GM12872 (cell line): ENCODE results near the gene TFEB.

Experiments
- TF ChIP-seq, protein P1 (sequence below): IDR thresholded peaks from 3 replicates; pipeline ENCODE4 v1.5.1; 2011; ENCODE audit warnings: low read depth, mild to moderate bottlenecking, low read length, moderate library complexity; ENCODE audit not compliant: insufficient read depth

The TFEB gene

DNA sequence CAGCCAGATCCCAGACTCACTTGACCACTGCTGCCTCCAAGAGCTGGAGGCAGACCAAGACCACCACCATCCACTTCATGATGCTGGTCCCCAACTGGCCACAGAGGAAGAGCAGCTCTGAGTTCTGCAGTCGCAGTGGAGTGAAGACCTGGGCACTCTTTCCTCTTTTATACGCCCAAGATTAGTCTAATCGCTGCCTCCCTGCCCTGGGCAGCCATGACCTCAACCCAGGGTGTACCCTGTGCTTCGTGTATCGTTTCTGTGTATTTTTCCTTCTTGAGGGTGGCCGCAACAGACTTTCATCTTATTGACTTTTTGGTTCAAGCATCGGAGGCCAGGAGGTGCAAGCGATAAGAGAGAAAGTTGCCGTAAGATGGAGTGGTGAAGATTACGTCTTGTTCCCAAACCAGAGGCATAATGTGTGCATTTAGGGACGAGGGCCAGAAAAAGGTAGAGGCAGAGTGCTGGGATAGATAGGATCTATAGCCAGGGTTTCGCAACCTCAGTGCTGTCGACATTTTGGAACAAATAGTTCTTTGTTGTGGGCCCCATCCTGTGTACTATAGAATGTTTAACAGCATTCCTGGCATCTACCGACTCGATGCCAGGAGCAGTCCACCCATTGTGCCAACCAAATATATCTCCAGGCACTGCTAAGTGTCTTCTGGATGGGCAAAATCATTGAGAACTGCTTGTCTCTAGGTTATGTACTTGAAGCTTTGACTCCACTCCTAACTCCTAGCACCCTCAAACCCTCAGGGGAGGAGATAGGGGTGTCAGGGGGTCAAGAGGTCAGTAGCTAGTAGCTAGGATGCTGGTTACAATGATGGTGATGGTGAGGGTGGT, 12.1 kb upstream of the TFEB start, which contains the start of gene PGC:
PGC (minus strand) TSS at position 142 of the 846 bp plus-strand sequence; CDS start at position 79, 63 bp downstream.
- TF ChIP-seq, protein P1, sequence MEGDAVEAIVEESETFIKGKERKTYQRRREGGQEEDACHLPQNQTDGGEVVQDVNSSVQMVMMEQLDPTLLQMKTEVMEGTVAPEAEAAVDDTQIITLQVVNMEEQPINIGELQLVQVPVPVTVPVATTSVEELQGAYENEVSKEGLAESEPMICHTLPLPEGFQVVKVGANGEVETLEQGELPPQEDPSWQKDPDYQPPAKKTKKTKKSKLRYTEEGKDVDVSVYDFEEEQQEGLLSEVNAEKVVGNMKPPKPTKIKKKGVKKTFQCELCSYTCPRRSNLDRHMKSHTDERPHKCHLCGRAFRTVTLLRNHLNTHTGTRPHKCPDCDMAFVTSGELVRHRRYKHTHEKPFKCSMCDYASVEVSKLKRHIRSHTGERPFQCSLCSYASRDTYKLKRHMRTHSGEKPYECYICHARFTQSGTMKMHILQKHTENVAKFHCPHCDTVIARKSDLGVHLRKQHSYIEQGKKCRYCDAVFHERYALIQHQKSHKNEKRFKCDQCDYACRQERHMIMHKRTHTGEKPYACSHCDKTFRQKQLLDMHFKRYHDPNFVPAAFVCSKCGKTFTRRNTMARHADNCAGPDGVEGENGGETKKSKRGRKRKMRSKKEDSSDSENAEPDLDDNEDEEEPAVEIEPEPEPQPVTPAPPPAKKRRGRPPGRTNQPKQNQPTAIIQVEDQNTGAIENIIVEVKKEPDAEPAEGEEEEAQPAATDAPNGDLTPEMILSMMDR = no peak

DNA sequence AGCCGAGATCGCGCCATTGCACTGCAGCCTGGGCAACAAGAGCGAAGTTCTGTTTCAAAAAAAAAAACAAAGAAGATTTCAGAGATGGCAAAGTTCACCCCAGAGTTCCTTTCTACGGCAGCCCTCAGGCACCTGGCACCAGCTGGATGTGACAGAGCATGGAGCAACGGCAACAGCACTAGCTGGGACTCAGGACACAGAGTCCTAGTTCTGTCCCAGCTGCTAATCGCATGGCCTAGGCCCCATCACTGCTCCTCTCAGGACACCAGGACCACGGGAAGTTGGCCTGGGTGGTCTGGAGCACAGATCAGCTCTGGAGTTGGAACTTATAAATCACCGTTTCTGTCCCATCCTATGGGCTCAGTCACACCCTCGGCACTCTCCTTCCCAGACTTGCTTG, 10.7 kb upstream of the TFEB start:
- TF ChIP-seq, protein P1 = no peak

DNA sequence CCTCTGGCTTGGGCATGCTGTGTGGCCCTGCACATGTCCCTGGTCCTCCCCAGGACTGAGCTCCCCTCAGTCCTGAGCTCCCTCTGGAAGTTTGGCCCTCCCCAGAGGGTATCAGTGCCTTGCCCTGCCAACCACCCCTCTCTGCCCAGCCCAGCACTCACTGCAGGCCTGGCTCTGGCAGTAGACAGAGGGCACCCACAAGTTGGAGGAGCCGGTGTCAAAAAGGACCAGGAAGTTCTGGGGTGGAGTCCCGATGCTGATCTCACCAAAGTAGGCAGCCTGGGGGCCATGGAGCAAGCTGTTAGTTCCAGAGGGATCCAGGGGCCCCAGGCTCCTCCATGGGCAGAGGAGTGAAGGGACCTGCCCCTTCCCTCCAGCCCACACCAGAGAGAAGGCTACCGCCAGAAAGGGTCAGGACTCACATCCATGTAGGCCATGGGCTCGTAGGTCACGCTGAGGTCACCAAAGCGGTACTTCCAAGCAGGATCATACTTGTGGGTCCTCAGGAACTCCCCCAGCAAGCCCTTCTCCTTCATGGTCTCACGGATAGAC, 8.9 kb upstream of the TFEB start:
- TF ChIP-seq, protein P1 = no peak

DNA sequence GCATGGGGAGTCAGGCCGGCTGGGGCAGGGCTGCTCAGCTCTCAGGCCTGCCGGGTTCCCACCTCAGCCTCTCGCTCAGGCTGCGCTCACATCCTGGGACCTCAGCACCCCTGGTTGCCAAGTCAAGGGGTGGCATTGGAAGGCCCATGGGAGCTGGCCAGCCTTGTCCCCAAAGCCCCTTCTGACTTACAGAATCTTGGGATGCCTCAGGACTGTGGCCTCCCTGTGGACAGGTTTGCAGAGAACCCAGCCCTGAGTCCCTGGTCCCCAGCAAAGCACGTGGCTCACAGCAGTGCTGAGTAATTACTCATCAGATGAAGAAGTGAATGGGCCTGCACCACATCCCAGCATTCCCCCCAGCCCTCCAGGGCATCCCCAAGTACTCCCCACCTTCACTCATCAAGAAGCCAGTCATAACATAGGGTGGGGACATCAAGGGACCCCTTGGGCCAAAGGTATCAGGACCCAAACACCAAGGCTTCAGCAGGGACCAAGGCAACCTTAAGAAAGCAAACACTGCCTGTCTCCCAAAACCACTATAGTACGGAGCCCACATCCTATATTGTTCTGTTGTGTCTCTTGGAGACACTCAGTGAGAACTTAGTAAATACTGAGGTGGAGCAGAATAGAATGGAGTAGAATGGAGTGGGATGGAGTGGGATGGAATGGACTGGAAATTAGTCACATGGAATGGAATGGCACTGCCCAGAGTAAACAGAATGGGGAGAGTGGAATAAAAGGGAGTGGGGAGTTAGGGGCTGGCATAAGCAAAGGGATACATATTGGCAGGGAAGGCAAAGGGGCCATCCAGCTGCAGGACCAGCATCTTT, 8.2 kb upstream of the TFEB start:
- TF ChIP-seq, protein P1 = no peak

DNA sequence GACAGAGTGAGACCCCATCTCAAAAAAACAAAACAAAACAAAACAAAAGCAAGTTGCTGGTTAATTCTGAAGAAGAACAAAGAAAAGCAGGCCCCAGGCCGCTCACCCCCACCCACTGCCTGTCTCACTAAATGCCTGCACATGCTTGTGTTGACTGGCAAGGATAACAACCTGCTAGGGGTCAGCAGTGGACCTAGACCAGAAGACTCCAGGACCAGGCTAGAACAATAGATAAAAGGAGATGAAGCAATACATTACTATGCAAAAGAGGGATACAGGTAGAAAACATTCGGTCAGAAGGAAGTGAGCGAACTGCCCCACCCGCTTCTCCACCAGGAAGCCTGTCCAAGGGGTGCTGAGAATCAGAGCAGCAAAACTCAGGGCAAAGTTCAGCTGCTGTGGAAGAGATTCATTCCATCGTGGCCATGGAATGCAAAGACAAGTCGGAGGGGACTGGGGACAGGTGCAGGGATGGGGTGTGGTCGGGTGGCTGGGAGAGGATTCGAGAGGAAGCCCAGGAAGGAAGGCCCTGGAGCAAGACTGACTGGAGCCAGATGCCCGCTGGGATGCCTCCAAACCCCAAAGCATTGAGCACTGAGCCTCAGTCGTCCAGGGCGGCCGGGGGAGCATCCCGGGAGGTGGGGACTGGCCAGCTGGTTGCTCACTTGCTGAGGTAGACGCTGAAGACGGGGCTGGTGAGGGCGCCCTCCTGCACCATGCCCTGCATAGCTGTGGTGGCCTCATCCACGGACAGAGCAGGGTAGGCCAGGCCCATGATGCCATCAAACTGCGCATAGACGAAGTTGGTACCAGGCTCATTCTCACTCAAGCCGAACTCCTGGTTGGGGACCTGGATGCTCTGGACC, 6.5 kb upstream of the TFEB start:
- TF ChIP-seq, protein P1 = no peak

DNA sequence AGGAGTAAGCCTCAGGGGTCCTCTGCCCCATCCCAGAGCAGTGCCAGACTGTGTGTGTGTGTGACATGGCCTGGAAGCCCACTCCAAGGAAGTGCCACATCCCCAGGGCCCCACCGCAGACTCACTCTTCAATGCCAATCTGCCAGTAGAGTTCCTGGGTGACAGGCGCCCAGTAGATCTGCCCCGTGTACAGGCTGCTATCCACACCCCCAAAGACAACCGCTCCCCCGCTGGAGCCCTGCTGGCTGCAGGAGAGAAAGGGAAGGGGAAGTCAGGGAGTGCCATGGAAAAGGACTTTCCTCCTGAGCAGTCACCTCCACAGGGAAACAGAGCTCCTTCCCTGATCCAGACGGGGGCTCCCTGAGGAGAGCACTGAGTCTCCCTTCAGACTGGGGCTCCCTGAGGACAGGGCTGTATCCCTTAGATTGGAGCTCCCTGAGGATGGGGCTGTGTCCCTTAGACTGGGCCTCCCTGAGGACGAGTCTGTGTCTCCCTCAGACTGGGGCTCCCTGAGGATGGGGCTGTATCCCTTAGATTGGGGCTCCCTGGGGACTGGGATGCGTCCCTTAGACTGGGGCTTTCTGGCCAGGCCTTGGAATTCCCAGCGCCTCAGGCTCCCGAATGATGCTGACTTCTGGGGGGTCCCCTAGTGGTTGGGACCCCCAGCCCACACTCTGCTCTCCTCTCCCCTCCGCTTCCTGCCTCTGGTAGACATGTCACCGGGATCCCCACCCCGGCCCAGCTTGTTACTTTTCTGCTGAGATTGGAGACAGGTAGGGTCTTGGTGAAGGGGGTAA, 5.2 kb upstream of the TFEB start:
- TF ChIP-seq, protein P1 = no peak
